ENCODE data around the gene RUNX1. TPM values are rescaled to one million over a fixed set of nuclear protein-coding genes. Genes with fewer than 3 reads are reported as not detected.
A peak's percentile ranks its signal among the peaks of the same experiment; 100 is the strongest.

RUNX1 gene
- total and polyA plus RNA-seq, 10 donors: 4.8 to 70.0 (median 43.6) TPM

GRCh38 chr21:34916446-34916845, 132.7 kb downstream of the RUNX1 start:
- H3K4me3 ChIP-seq: no peak overlapping the region
- no peaks in the 10 kb centered on the region for H3K27me3 ChIP-seq (replicated peaks in 1 of 7)
- H3K36me3 ChIP-seq: peaks cover 0 to 6% (median 0%) of the 10 kb centered on the region in 6 donors
- peaks cover 0 to 69% (median 26%) of the 10 kb centered on the region in 6 donors for H3K4me1 ChIP-seq
- no peak for DNase-seq
- intact Hi-C loops (cut with DNase I; ENCODE audit: low total_unique reads): no loop called here
- H3K27ac ChIP-seq: no peak overlapping the region
- H3K9me3 ChIP-seq: no peaks in the 10 kb centered on the region
- TF ChIP-seq POLR2AphosphoS5 (IDR thresholded peaks at IDR 0.05): no peak
- TF ChIP-seq, protein P1, sequence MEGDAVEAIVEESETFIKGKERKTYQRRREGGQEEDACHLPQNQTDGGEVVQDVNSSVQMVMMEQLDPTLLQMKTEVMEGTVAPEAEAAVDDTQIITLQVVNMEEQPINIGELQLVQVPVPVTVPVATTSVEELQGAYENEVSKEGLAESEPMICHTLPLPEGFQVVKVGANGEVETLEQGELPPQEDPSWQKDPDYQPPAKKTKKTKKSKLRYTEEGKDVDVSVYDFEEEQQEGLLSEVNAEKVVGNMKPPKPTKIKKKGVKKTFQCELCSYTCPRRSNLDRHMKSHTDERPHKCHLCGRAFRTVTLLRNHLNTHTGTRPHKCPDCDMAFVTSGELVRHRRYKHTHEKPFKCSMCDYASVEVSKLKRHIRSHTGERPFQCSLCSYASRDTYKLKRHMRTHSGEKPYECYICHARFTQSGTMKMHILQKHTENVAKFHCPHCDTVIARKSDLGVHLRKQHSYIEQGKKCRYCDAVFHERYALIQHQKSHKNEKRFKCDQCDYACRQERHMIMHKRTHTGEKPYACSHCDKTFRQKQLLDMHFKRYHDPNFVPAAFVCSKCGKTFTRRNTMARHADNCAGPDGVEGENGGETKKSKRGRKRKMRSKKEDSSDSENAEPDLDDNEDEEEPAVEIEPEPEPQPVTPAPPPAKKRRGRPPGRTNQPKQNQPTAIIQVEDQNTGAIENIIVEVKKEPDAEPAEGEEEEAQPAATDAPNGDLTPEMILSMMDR (IDR thresholded peaks at IDR 0.05 in 8 of 11, conservative IDR thresholded peaks at IDR 0.05 in 3 of 11): no peak
- TF ChIP-seq POLR2A (IDR thresholded peaks at IDR 0.05): no peak
- 69 to 91% (median 79%) methylated on average over 7 of the region's 7 CpGs for WGBS, 5 donors

- no peak for DNase-seq
- Histone ChIP-seq H3K9me3 (no peaks in the 10 kb centered on the region), H3K4me1 (peaks cover 0 to 78% (median 36%) of the 10 kb centered on the region in 6 donors), H3K36me3 (peaks cover 0 to 6% (median 0%) of the 10 kb centered on the region in 6 donors), H3K27ac (no peak overlapping the region), H3K27me3 (replicated peaks in 1 of 7) (no peaks in the 10 kb centered on the region), H3K4me3 (no peak overlapping the region)
- TF ChIP-seq POLR2A (IDR thresholded peaks at IDR 0.05) (no peak), POLR2AphosphoS5 (IDR thresholded peaks at IDR 0.05) (no peak)
- TF ChIP-seq, protein P1 (IDR thresholded peaks at IDR 0.05 in 8 of 11, conservative IDR thresholded peaks at IDR 0.05 in 3 of 11): no peak
- intact Hi-C loops (cut with DNase I; ENCODE audit: low total_unique reads): no loop called here
Observed at GRCh38 chr21:34915364-34915841, 133.7 kb downstream of the RUNX1 start.

DNA sequence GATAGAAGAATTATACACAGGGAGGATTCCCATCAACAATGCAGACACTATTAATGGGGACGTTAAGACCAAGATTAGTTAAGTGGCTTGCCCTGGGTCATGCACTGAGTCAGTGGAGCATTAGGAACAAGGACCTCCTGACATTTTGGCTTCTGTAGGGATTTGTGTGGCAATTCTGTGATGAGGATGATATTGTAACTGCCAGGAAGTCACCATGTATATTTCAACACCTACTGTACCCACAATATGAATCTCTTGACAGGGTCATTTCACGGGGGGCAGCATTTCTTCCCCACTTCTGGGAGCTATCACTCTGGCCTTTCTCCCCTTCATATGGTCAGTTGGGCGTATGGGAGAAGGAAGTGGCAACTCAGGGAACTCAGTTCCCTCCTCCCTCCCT, 134.9 kb downstream of the RUNX1 start:
- intact Hi-C loops (cut with DNase I; ENCODE audit: low total_unique reads): no loop called here
- peak overlapping the region in 2 of 8 donors; percentile 29 to 37 for H3K27ac ChIP-seq
- H3K27me3 ChIP-seq (replicated peaks in 1 of 7): no peaks in the 10 kb centered on the region
- 50 to 70% (median 57%) methylated on average over 3 of the region's 3 CpGs for WGBS, 5 donors
- peaks cover 0 to 6% (median 0%) of the 10 kb centered on the region in 6 donors for H3K36me3 ChIP-seq
- peaks cover 6 to 78% (median 43%) of the 10 kb centered on the region in 6 donors for H3K4me1 ChIP-seq
- H3K4me3 ChIP-seq: no peak overlapping the region
- no peak for DNase-seq
- TF ChIP-seq POLR2A (IDR thresholded peaks at IDR 0.05) (no peak), POLR2AphosphoS5 (IDR thresholded peaks at IDR 0.05) (no peak)
- TF ChIP-seq, protein P1 (IDR thresholded peaks at IDR 0.05 in 8 of 11, conservative IDR thresholded peaks at IDR 0.05 in 3 of 11): no peak
- H3K9me3 ChIP-seq: no peaks in the 10 kb centered on the region

DNA sequence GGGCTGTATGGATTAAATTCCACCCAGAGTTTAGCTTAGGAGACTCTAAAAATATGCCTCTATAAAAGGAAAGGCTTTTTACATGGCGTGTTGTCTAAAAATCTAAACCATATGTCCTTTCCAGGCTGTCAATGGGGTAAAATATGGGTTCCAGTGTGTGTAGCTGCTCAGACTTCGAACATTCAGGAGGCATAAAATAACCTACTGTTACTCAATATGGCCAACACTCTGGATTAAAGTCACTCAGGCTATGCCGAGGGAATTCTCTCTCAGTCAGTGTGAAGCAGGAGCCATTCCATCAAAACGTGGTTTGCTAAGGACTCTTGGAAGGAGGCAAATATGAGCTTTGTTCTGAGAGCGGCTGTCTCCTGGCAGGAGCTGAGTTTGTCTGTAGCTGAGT, 135.3 kb downstream of the RUNX1 start:
- intact Hi-C loops (cut with DNase I; ENCODE audit: low total_unique reads): no loop called here
- TF ChIP-seq POLR2A (IDR thresholded peaks at IDR 0.05): no peak
- TF ChIP-seq POLR2AphosphoS5 (IDR thresholded peaks at IDR 0.05): no peak
- TF ChIP-seq, protein P1 (IDR thresholded peaks at IDR 0.05 in 8 of 11, conservative IDR thresholded peaks at IDR 0.05 in 3 of 11): no peak
- peaks cover 6 to 78% (median 47%) of the 10 kb centered on the region in 6 donors for H3K4me1 ChIP-seq
- H3K27ac ChIP-seq: peak overlapping the region in 1 of 8 donors; percentile 29
- H3K36me3 ChIP-seq: peaks cover 0 to 6% (median 0%) of the 10 kb centered on the region in 6 donors
- no peak overlapping the region for H3K4me3 ChIP-seq
- H3K9me3 ChIP-seq: no peaks in the 10 kb centered on the region
- no peaks in the 10 kb centered on the region for H3K27me3 ChIP-seq (replicated peaks in 1 of 7)
- DNase-seq: no peak
- WGBS, 5 donors: 70 to 87% (median 76%) methylated on average over 5 of the region's 5 CpGs

Data from spleen (tissue), 11 donors.